Measurements from ENCODE around the gene NALCN. TPM values are rescaled to one million over a fixed set of nuclear protein-coding genes. Genes with fewer than 3 reads are reported as not detected.

Gene NALCN
- total RNA-seq, 1 experiment from 2014 or later = 0.52 TPM

GRCh38 chr13:101059793-101060192 lies 356.5 kb downstream of the NALCN start:
- no TSS peak for BruUV-seq (replicated peaks)
- no peaks in the 10 kb centered on the region for H3K36me3 ChIP-seq (ENCODE audit: insufficient read depth, low read length, poor library complexity, severe bottlenecking)
- no peaks in the 10 kb centered on the region for H3K4me1 ChIP-seq (ENCODE audit: insufficient read depth, low read length, poor library complexity, severe bottlenecking)
- ChIA-PET POLR2A (ENCODE audit: low non-redundant PET) (no interaction called here), CTCF (no interaction called here)
- intact Hi-C loops (cut with micrococcal nuclease; ENCODE audit: unreplicated experiment) = no loop called here
- no peaks in the 10 kb centered on the region for H3K9me3 ChIP-seq (ENCODE audit: low read depth, low read length, poor library complexity, severe bottlenecking)
- DNase-seq (ENCODE audit: low spot score) = no peak
- H3K27me3 ChIP-seq (replicated peaks; ENCODE audit: insufficient read depth, low read depth, low read length, poor library complexity) = no peaks in the 10 kb centered on the region
- TF ChIP-seq CTCF (conservative IDR thresholded peaks at IDR 0.05; ENCODE audit: low read depth, low read length) (no peak), EZH2 (IDR thresholded peaks at IDR 0.05; ENCODE audit: borderline replicate concordance, low read depth, low read length, poor library complexity, severe bottlenecking) (no peak)
- H3K27ac ChIP-seq (ENCODE audit: low read depth, low read length, poor library complexity, severe bottlenecking) = no peak overlapping the region
- H3K4me3 ChIP-seq (ENCODE audit: low read depth, low read length, poor library complexity, severe bottlenecking) = no peak overlapping the region

- BruUV-seq (replicated peaks) = no TSS peak
- TF ChIP-seq EZH2 (IDR thresholded peaks at IDR 0.05; ENCODE audit: borderline replicate concordance, low read depth, low read length, poor library complexity, severe bottlenecking) = no peak
- no peak for TF ChIP-seq CTCF (conservative IDR thresholded peaks at IDR 0.05; ENCODE audit: low read depth, low read length)
- intact Hi-C loops (cut with micrococcal nuclease; ENCODE audit: unreplicated experiment) = no loop called here
- no peak for DNase-seq (ENCODE audit: low spot score)
- H3K27me3 ChIP-seq (replicated peaks; ENCODE audit: insufficient read depth, low read depth, low read length, poor library complexity) = no peaks in the 10 kb centered on the region
- H3K36me3 ChIP-seq (ENCODE audit: insufficient read depth, low read length, poor library complexity, severe bottlenecking) = no peaks in the 10 kb centered on the region
- POLR2A ChIA-PET (ENCODE audit: low non-redundant PET) = no interaction called here
- no peaks in the 10 kb centered on the region for H3K4me1 ChIP-seq (ENCODE audit: insufficient read depth, low read length, poor library complexity, severe bottlenecking)
- no peak overlapping the region for H3K4me3 ChIP-seq (ENCODE audit: low read depth, low read length, poor library complexity, severe bottlenecking)
- CTCF ChIA-PET = no interaction called here
- no peak overlapping the region for H3K27ac ChIP-seq (ENCODE audit: low read depth, low read length, poor library complexity, severe bottlenecking)
- no peaks in the 10 kb centered on the region for H3K9me3 ChIP-seq (ENCODE audit: low read depth, low read length, poor library complexity, severe bottlenecking)
These were observed 357.5 kb downstream of the NALCN start for GRCh38 chr13:101058841-101059240.

GRCh38 chr13:101053301-101054093 lies 362.8 kb downstream of the NALCN start:
- no peak overlapping the region for H3K27ac ChIP-seq (ENCODE audit: low read depth, low read length, poor library complexity, severe bottlenecking)
- intact Hi-C loops (cut with micrococcal nuclease; ENCODE audit: unreplicated experiment) = no loop called here
- CTCF ChIA-PET = no interaction called here
- H3K4me1 ChIP-seq (ENCODE audit: insufficient read depth, low read length, poor library complexity, severe bottlenecking) = no peaks in the 10 kb centered on the region
- TF ChIP-seq CTCF (conservative IDR thresholded peaks at IDR 0.05; ENCODE audit: low read depth, low read length) = no peak
- no peak for TF ChIP-seq EZH2 (IDR thresholded peaks at IDR 0.05; ENCODE audit: borderline replicate concordance, low read depth, low read length, poor library complexity, severe bottlenecking)
- no peaks in the 10 kb centered on the region for H3K9me3 ChIP-seq (ENCODE audit: low read depth, low read length, poor library complexity, severe bottlenecking)
- H3K4me3 ChIP-seq (ENCODE audit: low read depth, low read length, poor library complexity, severe bottlenecking) = no peak overlapping the region
- no peaks in the 10 kb centered on the region for H3K36me3 ChIP-seq (ENCODE audit: insufficient read depth, low read length, poor library complexity, severe bottlenecking)
- DNase-seq (ENCODE audit: low spot score) = no peak
- POLR2A ChIA-PET (ENCODE audit: low non-redundant PET) = no interaction called here
- no TSS peak for BruUV-seq (replicated peaks)
- no peaks in the 10 kb centered on the region for H3K27me3 ChIP-seq (replicated peaks; ENCODE audit: insufficient read depth, low read depth, low read length, poor library complexity)
